ENCODE results near the gene CRADD.

DNA sequence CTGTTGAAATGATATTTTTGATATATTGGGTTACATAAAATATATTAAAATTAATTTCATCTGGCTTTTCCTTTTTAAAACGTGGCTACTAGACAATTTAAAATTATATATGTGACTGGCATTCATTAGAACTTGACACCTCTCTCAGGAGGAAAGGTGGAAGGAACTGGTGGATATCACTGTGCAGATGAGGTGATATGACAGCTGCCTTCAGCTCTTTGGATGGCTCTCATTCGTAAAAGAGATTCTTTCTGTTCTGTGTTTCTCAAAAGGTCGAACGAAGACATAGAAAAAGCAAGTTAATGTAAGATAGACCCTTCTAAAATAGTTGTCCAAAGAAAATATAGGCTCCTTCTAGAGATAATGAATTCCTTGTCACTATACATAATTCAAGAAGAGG is 36.6 kb downstream of the CRADD start:
- no peak for TF ChIP-seq JUNB (IDR thresholded peaks at IDR 0.05)
- no peak for TF ChIP-seq LARP7 (IDR thresholded peaks at IDR 0.05)
- no peak for TF ChIP-seq BRCA1 (IDR thresholded peaks at IDR 0.05; ENCODE audit: low read depth, low read length)
- TF ChIP-seq, protein P1, sequence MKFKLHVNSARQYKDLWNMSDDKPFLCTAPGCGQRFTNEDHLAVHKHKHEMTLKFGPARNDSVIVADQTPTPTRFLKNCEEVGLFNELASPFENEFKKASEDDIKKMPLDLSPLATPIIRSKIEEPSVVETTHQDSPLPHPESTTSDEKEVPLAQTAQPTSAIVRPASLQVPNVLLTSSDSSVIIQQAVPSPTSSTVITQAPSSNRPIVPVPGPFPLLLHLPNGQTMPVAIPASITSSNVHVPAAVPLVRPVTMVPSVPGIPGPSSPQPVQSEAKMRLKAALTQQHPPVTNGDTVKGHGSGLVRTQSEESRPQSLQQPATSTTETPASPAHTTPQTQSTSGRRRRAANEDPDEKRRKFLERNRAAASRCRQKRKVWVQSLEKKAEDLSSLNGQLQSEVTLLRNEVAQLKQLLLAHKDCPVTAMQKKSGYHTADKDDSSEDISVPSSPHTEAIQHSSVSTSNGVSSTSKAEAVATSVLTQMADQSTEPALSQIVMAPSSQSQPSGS (IDR thresholded peaks at IDR 0.05; ENCODE audit: low read length), result no peak
- TF ChIP-seq, protein P2, sequence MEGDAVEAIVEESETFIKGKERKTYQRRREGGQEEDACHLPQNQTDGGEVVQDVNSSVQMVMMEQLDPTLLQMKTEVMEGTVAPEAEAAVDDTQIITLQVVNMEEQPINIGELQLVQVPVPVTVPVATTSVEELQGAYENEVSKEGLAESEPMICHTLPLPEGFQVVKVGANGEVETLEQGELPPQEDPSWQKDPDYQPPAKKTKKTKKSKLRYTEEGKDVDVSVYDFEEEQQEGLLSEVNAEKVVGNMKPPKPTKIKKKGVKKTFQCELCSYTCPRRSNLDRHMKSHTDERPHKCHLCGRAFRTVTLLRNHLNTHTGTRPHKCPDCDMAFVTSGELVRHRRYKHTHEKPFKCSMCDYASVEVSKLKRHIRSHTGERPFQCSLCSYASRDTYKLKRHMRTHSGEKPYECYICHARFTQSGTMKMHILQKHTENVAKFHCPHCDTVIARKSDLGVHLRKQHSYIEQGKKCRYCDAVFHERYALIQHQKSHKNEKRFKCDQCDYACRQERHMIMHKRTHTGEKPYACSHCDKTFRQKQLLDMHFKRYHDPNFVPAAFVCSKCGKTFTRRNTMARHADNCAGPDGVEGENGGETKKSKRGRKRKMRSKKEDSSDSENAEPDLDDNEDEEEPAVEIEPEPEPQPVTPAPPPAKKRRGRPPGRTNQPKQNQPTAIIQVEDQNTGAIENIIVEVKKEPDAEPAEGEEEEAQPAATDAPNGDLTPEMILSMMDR (IDR thresholded peaks at IDR 0.05 in 2 of 3, conservative IDR thresholded peaks at IDR 0.05 in 1 of 3; ENCODE audit: control insufficient read depth in 2 of 3, extremely low read depth in 1 of 3, insufficient read depth in 1 of 3, low read depth in 3 of 3, low read length in 3 of 3), result no peak
- no peak for TF ChIP-seq NFXL1 (IDR thresholded peaks at IDR 0.05; ENCODE audit: borderline replicate concordance)
- TF ChIP-seq POLR2AphosphoS5 (IDR thresholded peaks at IDR 0.05; ENCODE audit: low read length), result no peak
- TF ChIP-seq ZBED1 (IDR thresholded peaks at IDR 0.05; ENCODE audit: borderline replicate concordance), result no peak
- no peak for TF ChIP-seq TARDBP (IDR thresholded peaks at IDR 0.05; ENCODE audit: borderline replicate concordance)

Data from GM12878 (cell line).